Heart left ventricle (tissue), 13 donors: ENCODE measurements around the gene MYH14.

ENCODE experiments used
- CTCF ChIP-seq, 12 donors: fragments of 200-600 bp; sonication (generic) in 4 of 12; IDR thresholded peaks; one replicate each; pipeline versions ENCODE4 v1.5.0 to v1.8.0; 2018 to 2022; ENCODE audit warnings: antibody characterized with exemption in 12 of 12, mild to moderate bottlenecking in 5 of 12
- POLR2A ChIP-seq, 2 donors: fragments of 450-650 bp; IDR thresholded peaks; one replicate each; pipeline ENCODE4 v1.6.1; 2017; ENCODE audit warnings: antibody characterized with exemption in 2 of 2, mild to moderate bottlenecking in 2 of 2, moderate library complexity in 2 of 2
- donor health status: ischemic (EF 13 %, LVEDD 7.1; RV severe dilation, severe dysfunction).
- donor health status: DM: no; HTN: yes; CAD: no.
- donor health status: DM: no; HTN: no; CAD: no.
- donor health status: ischemic (EF 25% LVEDD 6.9; RV normal size, moderate dysfunction).
- donor health status: ischemic (EF 25% LVEDD 5.7; RV mildly dilated, moderate dysfunction).
- donor health status: ischemic (EF 35%, LVEDD 5.7; RV mildly dilated, moderate dysfunction).
- donor health status: nonischemic (EF 11% LVEDD 7.7; RV severe dilation, severe dysfunction).
- donor health status: DM: yes; HTN: yes; CAD: no.
- donor health status: PGD.
- donor health status: ischemic (EF 29% LVEDD 5.4; RV normal size, mild dysfunction).
- donor health status: nonischemic (EF 23%, LVEDD 6.1; RV moderate dilation, normal function).

GRCh38 chr19:50174100-50174793 lies 29.2 kb upstream of the MYH14 start:
- TF ChIP-seq CTCF (IDR thresholded peaks at IDR 0.05) (no peak), POLR2A (IDR thresholded peaks at IDR 0.05) (no peak)
